Activated CD4-positive, alpha-beta T cell treated with anti-CD3 and anti-CD28 coated beads for 36 hours (primary cell): Measurements from ENCODE around the gene TMUB2. TPM values are rescaled to one million over a fixed set of nuclear protein-coding genes. Genes with fewer than 3 reads are reported as not detected.

Experiments used
- ATAC-seq: fragments of 200-7000 bp; cut with Tn5 transposase; one replicate; pipeline ENCODE4 v1.10.0; 2021; ENCODE audit warnings: mild to moderate bottlenecking, moderate library complexity
- CTCF ChIA-PET: fragments of 350-600 bp; sonication (Branson Sonifier 250); formaldehyde crosslinking; loops from one replicate; lab custom pipeline; 2021; ENCODE audit warnings: antibody characterized with exemption; lab: Charles Lee
- POLR2A ChIA-PET: fragments of 350-600 bp; sonication (Branson Sonifier 250); formaldehyde crosslinking; loops from one replicate; lab custom pipeline; 2021; ENCODE audit warnings: antibody characterized with exemption, inconsistent platforms; lab: Charles Lee
- DNase-seq: peaks from one replicate; pipeline ENCODE4 v3.0.0-alpha.2; 2020
- H3K27ac Mint-ChIP-seq: one replicate; pipeline ENCODE4 v1.8.0; 2021; ENCODE audit warnings: mixed read lengths
- H3K27me3 Mint-ChIP-seq: one replicate; pipeline ENCODE4 v1.8.0; 2021; ENCODE audit warnings: mixed read lengths
- H3K36me3 Mint-ChIP-seq: one replicate; pipeline ENCODE4 v1.8.0; 2021; ENCODE audit warnings: low read depth, mixed read lengths
- H3K4me1 Mint-ChIP-seq: one replicate; pipeline ENCODE4 v1.8.0; 2021; ENCODE audit warnings: mixed read lengths
- H3K4me3 Mint-ChIP-seq: one replicate; pipeline ENCODE4 v1.8.0; 2021; ENCODE audit warnings: mild to moderate bottlenecking, moderate library complexity, mixed read lengths
- H3K9me3 Mint-ChIP-seq: one replicate; pipeline ENCODE4 v1.8.0; 2021; ENCODE audit warnings: low read depth, mixed read lengths
- intact Hi-C, 2 experiments: fragments of 100-400 bp; cut with DNase I in 1 of 2; cut with micrococcal nuclease in 1 of 2; formaldehyde crosslinking; loops; one replicate each; pipeline versions ENCODE4 v1.14.2 to v1.15.1; 2022 to 2024; cut with DNase I, micrococcal nuclease
- total RNA-seq, 2 experiments: library from RNA; stranded (reverse); gene quantifications; one replicate each; pipeline ENCODE4 v1.2.3, GENCODE V29; 2021

Gene TMUB2
- total RNA-seq, 2 experiments from 2014 or later = 19.8 to 20.3 TPM

GRCh38 chr17:44177640-44178039 is 9.1 kb upstream of the TMUB2 start:
- no peak for DNase-seq
- Mint-ChIP-seq H3K36me3 (peaks cover 15% of the 10 kb centered on the region), H3K27me3 (no peaks in the 10 kb centered on the region), H3K27ac (no peak overlapping the region), H3K4me3 (no peak overlapping the region), H3K4me1 (peaks cover 6% of the 10 kb centered on the region), H3K9me3 (no peaks in the 10 kb centered on the region)
- no peak for ATAC-seq
- CTCF ChIA-PET = interaction anchor here (1.2 kb wide), 1 partner anchor 27 kb away, joined by 4 read pairs; no protein-coding TSS in a partner anchor
- intact Hi-C loops = no loop called here
- POLR2A ChIA-PET = no interaction called here

GRCh38 chr17:44178133-44178532 is 8.6 kb upstream of the TMUB2 start:
- intact Hi-C loops = no loop called here
- Mint-ChIP-seq H3K27me3 (no peaks in the 10 kb centered on the region), H3K27ac (no peak overlapping the region), H3K4me1 (peaks cover 6% of the 10 kb centered on the region), H3K36me3 (peaks cover 16% of the 10 kb centered on the region), H3K4me3 (no peak overlapping the region), H3K9me3 (no peaks in the 10 kb centered on the region)
- CTCF ChIA-PET = no interaction called here
- POLR2A ChIA-PET = no interaction called here
- ATAC-seq (no peak), DNase-seq (no peak)

GRCh38 chr17:44183024-44183423 is 3.7 kb upstream of the TMUB2 start:
- POLR2A ChIA-PET = no interaction called here
- no peak for ATAC-seq
- no peak for DNase-seq
- Mint-ChIP-seq H3K36me3 (peaks cover 14% of the 10 kb centered on the region), H3K27me3 (no peaks in the 10 kb centered on the region), H3K9me3 (no peaks in the 10 kb centered on the region), H3K4me3 (no peak overlapping the region), H3K4me1 (peaks cover 28% of the 10 kb centered on the region), H3K27ac (peak overlapping the region; percentile 13)
- intact Hi-C loops = no loop called here
- CTCF ChIA-PET = interaction anchor here (1.0 to 1.5 kb wide), 3 partner anchors 27 to 33 kb away, joined by 3 to 4 read pairs (median 4); no protein-coding TSS in a partner anchor

- POLR2A ChIA-PET = interaction anchor here (0.6 to 2.9 kb wide), 3 partner anchors 26 to 327 kb away, joined by 3 to 20 read pairs (median 7); no protein-coding TSS in a partner anchor
- peak overlapping the region; percentile 19 for H3K4me3 Mint-ChIP-seq
- H3K36me3 Mint-ChIP-seq = peaks cover 16% of the 10 kb centered on the region
- intact Hi-C loops = no loop called here
- H3K27me3 Mint-ChIP-seq = no peaks in the 10 kb centered on the region
- H3K4me1 Mint-ChIP-seq = peaks cover 32% of the 10 kb centered on the region
- CTCF ChIA-PET = interaction anchor here (0.6 to 2.8 kb wide), 8 partner anchors 10 to 190 kb away, joined by 3 to 17 read pairs (median 4); partner anchors contain the start of genes GRN and HDAC5
- no peaks in the 10 kb centered on the region for H3K9me3 Mint-ChIP-seq
- DNase-seq = no peak
- H3K27ac Mint-ChIP-seq = no peak overlapping the region
- ATAC-seq = no peak
Observed at GRCh38 chr17:44184212-44184810, 2.5 kb upstream of the TMUB2 start.

GRCh38 chr17:44187131-44187899 is 543 bp downstream of the TMUB2 start:
- peak overlapping the region; percentile 99 for H3K4me3 Mint-ChIP-seq
- H3K27ac Mint-ChIP-seq = peak overlapping the region; percentile 100
- peak; percentile 62 for ATAC-seq
- CTCF ChIA-PET = interaction anchor here (0.5 to 2.8 kb wide), 13 partner anchors 11 to 421 kb away, joined by 3 to 28 read pairs (median 6); partner anchors contain the start of genes GRN and HDAC5
- DNase-seq = peak; percentile 50
- no peaks in the 10 kb centered on the region for H3K27me3 Mint-ChIP-seq
- H3K36me3 Mint-ChIP-seq = peaks cover 17% of the 10 kb centered on the region
- peaks cover 28% of the 10 kb centered on the region for H3K4me1 Mint-ChIP-seq
- no peaks in the 10 kb centered on the region for H3K9me3 Mint-ChIP-seq
- intact Hi-C loops = loop anchor here (2.0 to 5.0 kb wide), 2 partner anchors 65 to 960 kb away; partner anchors contain the start of genes HDAC5 (in 1 of the 2) and HEXIM1 (in 1 of the 2)
- POLR2A ChIA-PET = interaction anchor here (1.0 to 2.9 kb wide), 6 partner anchors 11 to 140 kb away, joined by 3 to 20 read pairs (median 6); partner anchors contain the start of gene HDAC5

GRCh38 chr17:44188576-44189403 is 2.0 kb downstream of the TMUB2 start:
- Mint-ChIP-seq H3K27me3 (no peaks in the 10 kb centered on the region), H3K4me1 (peaks cover 23% of the 10 kb centered on the region), H3K4me3 (peak overlapping the region; percentile 99), H3K9me3 (no peaks in the 10 kb centered on the region), H3K27ac (peak overlapping the region; percentile 100), H3K36me3 (peaks cover 15% of the 10 kb centered on the region)
- POLR2A ChIA-PET = interaction anchor here (0.6 to 1.0 kb wide), 2 partner anchors 9 to 245 kb away, joined by 4 to 8 read pairs; no protein-coding TSS in a partner anchor
- CTCF ChIA-PET = interaction anchor here (0.5 to 2.4 kb wide), 6 partner anchors 9 to 1162 kb away, joined by 3 to 8 read pairs (median 4); partner anchors contain the start of gene NBR1
- intact Hi-C loops = loop anchor here in 1 of 2 experiments (5.0 kb wide), 1 partner anchor 959 kb away; the partner anchor contains the start of gene HEXIM1
- ATAC-seq (no peak), DNase-seq (no peak)

- Mint-ChIP-seq H3K27ac (no peak overlapping the region), H3K36me3 (peaks cover 22% of the 10 kb centered on the region), H3K4me3 (no peak overlapping the region), H3K9me3 (no peaks in the 10 kb centered on the region), H3K27me3 (no peaks in the 10 kb centered on the region), H3K4me1 (peaks cover 14% of the 10 kb centered on the region)
- ATAC-seq (no peak), DNase-seq (no peak)
- POLR2A ChIA-PET = interaction anchor here (0.6 to 0.8 kb wide), 2 partner anchors 20 to 881 kb away, joined by 3 read pairs; no protein-coding TSS in a partner anchor
- intact Hi-C loops = no loop called here
- CTCF ChIA-PET = no interaction called here
Observed at GRCh38 chr17:44190481-44190880, 3.7 kb downstream of the TMUB2 start.

GRCh38 chr17:44191369-44191768 is 4.6 kb downstream of the TMUB2 start:
- intact Hi-C loops = no loop called here
- no peaks in the 10 kb centered on the region for H3K9me3 Mint-ChIP-seq
- peak overlapping the region; percentile 42 for H3K27ac Mint-ChIP-seq
- ChIA-PET POLR2A (interaction anchor here (0.6 to 0.8 kb wide), 2 partner anchors 19 to 140 kb away, joined by 3 read pairs; no protein-coding TSS in a partner anchor), CTCF (no interaction called here)
- H3K4me3 Mint-ChIP-seq = no peak overlapping the region
- H3K4me1 Mint-ChIP-seq = peaks cover 10% of the 10 kb centered on the region
- no peaks in the 10 kb centered on the region for H3K27me3 Mint-ChIP-seq
- H3K36me3 Mint-ChIP-seq = peaks cover 20% of the 10 kb centered on the region
- ATAC-seq (no peak), DNase-seq (no peak)

- DNase-seq (no peak), ATAC-seq (no peak)
- POLR2A ChIA-PET = interaction anchor here (0.6 kb wide), 1 partner anchor 34 kb away, joined by 8 read pairs; no protein-coding TSS in a partner anchor
Observed at GRCh38 chr17:44191941-44192496, 5.2 kb downstream of the TMUB2 start.

GRCh38 chr17:44192750-44193149 is 6.0 kb downstream of the TMUB2 start:
- ChIA-PET CTCF (no interaction called here), POLR2A (no interaction called here)
- H3K27me3 Mint-ChIP-seq = no peaks in the 10 kb centered on the region
- DNase-seq (no peak), ATAC-seq (no peak)
- intact Hi-C loops = no loop called here
- H3K9me3 Mint-ChIP-seq = no peaks in the 10 kb centered on the region
- peaks cover 14% of the 10 kb centered on the region for H3K4me1 Mint-ChIP-seq
- peaks cover 27% of the 10 kb centered on the region for H3K36me3 Mint-ChIP-seq
- H3K27ac Mint-ChIP-seq = peak overlapping the region; percentile 25
- H3K4me3 Mint-ChIP-seq = no peak overlapping the region

More at GRCh38 chr17:44191941-44192496, 5.2 kb downstream of the TMUB2 start:
- H3K27me3 Mint-ChIP-seq = no peaks in the 10 kb centered on the region
- no peaks in the 10 kb centered on the region for H3K9me3 Mint-ChIP-seq
- CTCF ChIA-PET = interaction anchor here (0.5 kb wide), 1 partner anchor 478 kb away, joined by 6 read pairs; no protein-coding TSS in a partner anchor
- intact Hi-C loops = no loop called here
- peaks cover 22% of the 10 kb centered on the region for H3K36me3 Mint-ChIP-seq
- peaks cover 12% of the 10 kb centered on the region for H3K4me1 Mint-ChIP-seq
- no peak overlapping the region for H3K4me3 Mint-ChIP-seq
- no peak overlapping the region for H3K27ac Mint-ChIP-seq
